Parathyroid adenoma (tissue), 2 donors: ENCODE measurements around the gene SDK2.

Experiments used
- H2AFZ ChIP-seq: fragments of 300-600 bp; sonication (generic); one replicate; pipeline ENCODE4 v1.7.0; 2017; ENCODE audit warnings: antibody characterized with exemption, mild to moderate bottlenecking
- H3K27ac ChIP-seq: fragments of 300-600 bp; sonication (generic); one replicate; pipeline ENCODE4 v1.7.0; 2017
- H3K27me3 ChIP-seq: fragments of 300-600 bp; sonication (generic); one replicate; pipeline ENCODE4 v1.7.0; 2017; ENCODE audit warnings: low read length; ENCODE audit not compliant: control insufficient read depth, insufficient read depth
- H3K36me3 ChIP-seq: fragments of 300-600 bp; sonication (generic); one replicate; pipeline ENCODE4 v1.7.0; 2017; ENCODE audit warnings: low read length; ENCODE audit not compliant: control insufficient read depth, insufficient read depth
- H3K4me1 ChIP-seq: fragments of 300-600 bp; sonication (generic); one replicate; pipeline ENCODE4 v1.7.0; 2017; ENCODE audit warnings: control low read depth
- H3K4me2 ChIP-seq: fragments of 300-600 bp; sonication (generic); one replicate; pipeline ENCODE4 v1.7.0; 2017; ENCODE audit warnings: low read length
- H3K4me3 ChIP-seq: fragments of 300-600 bp; sonication (generic); one replicate; pipeline ENCODE4 v1.7.0; 2017; ENCODE audit warnings: low read depth, low read length
- H3K79me2 ChIP-seq: fragments of 300-600 bp; sonication (generic); one replicate; pipeline ENCODE4 v1.7.0; 2017; ENCODE audit warnings: control low read depth
- H3K9ac ChIP-seq: fragments of 300-600 bp; sonication (generic); one replicate; pipeline ENCODE4 v1.7.0; 2017; ENCODE audit warnings: mild to moderate bottlenecking
- H3K9me3 ChIP-seq: fragments of 300-600 bp; sonication (generic); one replicate; pipeline ENCODE4 v1.7.0; 2017; ENCODE audit warnings: low read length; ENCODE audit not compliant: control insufficient read depth
- TF ChIP-seq, protein P1 (sequence below): fragments of 300-600 bp; sonication (generic); IDR thresholded peaks from one replicate; pipeline ENCODE4 v1.7.0; 2017; ENCODE audit warnings: antibody characterized with exemption, mild to moderate bottlenecking
- donor health status: primary hyperparathyroidism.

The SDK2 gene

DNA sequence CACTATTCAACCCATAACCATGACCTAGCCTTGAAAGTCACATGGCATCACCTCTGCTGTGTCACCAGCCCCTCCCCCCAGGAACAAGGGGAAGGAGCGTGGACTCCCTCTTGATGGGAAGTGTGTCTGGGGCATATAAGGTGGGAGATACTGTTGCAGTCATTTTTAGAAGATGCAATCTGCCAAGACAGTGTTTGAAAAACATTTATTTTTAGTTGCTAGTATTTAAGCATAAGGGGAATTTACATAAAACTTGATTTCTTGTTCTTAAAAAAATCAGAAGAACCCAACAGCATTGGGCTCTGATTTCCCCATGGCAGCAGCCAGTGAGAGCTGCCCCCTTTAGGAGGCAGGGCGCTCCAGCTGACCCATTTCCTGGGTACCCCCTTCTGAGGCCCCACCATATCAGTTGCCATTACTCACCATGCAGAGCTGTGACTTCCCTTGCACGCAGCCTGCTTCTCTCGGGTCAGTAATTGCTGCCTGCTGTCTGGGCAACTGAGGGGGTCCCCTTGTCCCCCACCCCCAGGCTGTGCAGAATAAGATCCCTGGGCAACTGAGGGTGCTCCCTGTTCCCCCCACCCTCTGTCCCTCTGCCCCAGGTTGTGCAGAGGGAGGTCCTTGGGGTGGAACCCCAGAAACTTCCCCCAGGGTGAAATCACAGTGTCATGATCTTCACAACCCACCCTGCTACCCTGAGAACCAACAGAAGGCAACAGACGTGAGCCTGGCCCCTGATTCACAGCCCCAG is 320.7 kb downstream of the SDK2 start:
- Histone ChIP-seq H3K4me1 (peaks cover 2% of the 10 kb centered on the region), H3K27ac (no peak overlapping the region), H3K27me3 (no peaks in the 10 kb centered on the region), H3K79me2 (no peaks in the 10 kb centered on the region), H3K9ac (no peak overlapping the region), H3K36me3 (no peaks in the 10 kb centered on the region), H2AFZ (no peak overlapping the region), H3K9me3 (no peaks in the 10 kb centered on the region), H3K4me3 (no peak overlapping the region), H3K4me2 (no peak overlapping the region)
- TF ChIP-seq, protein P1, sequence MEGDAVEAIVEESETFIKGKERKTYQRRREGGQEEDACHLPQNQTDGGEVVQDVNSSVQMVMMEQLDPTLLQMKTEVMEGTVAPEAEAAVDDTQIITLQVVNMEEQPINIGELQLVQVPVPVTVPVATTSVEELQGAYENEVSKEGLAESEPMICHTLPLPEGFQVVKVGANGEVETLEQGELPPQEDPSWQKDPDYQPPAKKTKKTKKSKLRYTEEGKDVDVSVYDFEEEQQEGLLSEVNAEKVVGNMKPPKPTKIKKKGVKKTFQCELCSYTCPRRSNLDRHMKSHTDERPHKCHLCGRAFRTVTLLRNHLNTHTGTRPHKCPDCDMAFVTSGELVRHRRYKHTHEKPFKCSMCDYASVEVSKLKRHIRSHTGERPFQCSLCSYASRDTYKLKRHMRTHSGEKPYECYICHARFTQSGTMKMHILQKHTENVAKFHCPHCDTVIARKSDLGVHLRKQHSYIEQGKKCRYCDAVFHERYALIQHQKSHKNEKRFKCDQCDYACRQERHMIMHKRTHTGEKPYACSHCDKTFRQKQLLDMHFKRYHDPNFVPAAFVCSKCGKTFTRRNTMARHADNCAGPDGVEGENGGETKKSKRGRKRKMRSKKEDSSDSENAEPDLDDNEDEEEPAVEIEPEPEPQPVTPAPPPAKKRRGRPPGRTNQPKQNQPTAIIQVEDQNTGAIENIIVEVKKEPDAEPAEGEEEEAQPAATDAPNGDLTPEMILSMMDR = no peak

DNA sequence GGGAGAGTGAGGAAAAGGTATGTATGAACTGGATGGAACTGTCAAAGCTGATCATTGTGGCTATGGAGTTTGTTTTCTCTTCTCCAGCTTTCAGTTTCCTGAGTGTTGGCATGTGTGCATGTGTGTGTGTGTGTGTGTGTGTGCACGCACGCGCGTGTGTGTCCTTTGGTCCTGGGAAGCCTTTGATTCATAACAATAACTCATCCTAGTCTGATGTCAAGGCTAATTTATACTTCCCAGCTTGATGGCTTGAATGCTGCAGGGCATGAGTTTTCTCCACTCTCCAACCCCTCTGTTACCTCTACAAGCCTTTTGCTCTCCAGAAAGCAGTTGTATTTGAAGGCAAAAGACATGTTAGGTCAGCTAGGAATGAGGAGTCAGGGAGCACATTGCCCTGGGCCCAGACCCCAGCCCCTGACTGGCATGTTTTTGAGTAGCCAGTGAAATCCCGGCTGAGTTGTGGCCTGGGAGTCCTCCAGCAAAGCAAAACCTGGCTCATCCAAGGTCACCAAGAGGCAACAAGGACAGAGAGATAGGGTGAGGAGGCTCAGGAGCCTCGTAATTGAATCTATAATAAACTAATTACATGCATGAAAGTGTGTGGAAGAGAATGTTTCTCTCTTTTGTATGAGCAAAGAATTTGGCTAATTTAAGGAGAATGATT is 323.5 kb downstream of the SDK2 start:
- Histone ChIP-seq H3K27ac (no peak overlapping the region), H3K9me3 (no peaks in the 10 kb centered on the region), H3K9ac (no peak overlapping the region), H3K4me1 (peaks cover 2% of the 10 kb centered on the region), H3K4me3 (no peak overlapping the region), H3K4me2 (no peak overlapping the region), H2AFZ (no peak overlapping the region), H3K36me3 (no peaks in the 10 kb centered on the region), H3K79me2 (no peaks in the 10 kb centered on the region), H3K27me3 (no peaks in the 10 kb centered on the region)
- TF ChIP-seq, protein P1 = no peak

DNA sequence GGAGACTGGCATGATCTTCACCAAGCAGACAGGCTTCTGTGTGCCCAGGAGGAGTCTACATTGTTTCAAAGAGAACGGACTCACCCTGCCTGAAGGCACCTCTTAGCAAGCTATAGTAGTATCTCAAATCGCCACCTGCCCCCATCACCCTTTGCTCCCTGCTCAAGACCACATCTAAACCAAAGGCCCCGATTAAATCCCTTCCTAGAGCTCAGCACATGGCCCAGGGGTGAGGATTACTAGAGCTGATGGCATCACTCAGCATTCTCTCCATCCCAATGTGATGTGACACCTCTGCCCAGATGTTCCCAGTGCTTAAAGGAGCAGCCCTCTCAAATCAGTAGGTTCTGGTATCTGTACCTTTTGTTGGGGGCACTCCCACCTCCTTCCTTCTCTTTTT is 324.5 kb downstream of the SDK2 start:
- H3K9ac ChIP-seq = no peak overlapping the region
- H3K79me2 ChIP-seq = no peaks in the 10 kb centered on the region
- TF ChIP-seq, protein P1 = no peak
- H3K4me3 ChIP-seq = no peak overlapping the region
- no peak overlapping the region for H3K4me2 ChIP-seq
- H3K27ac ChIP-seq = no peak overlapping the region
- peaks cover 2% of the 10 kb centered on the region for H3K4me1 ChIP-seq
- no peaks in the 10 kb centered on the region for H3K36me3 ChIP-seq
- H2AFZ ChIP-seq = no peak overlapping the region
- no peaks in the 10 kb centered on the region for H3K9me3 ChIP-seq
- H3K27me3 ChIP-seq = no peaks in the 10 kb centered on the region

DNA sequence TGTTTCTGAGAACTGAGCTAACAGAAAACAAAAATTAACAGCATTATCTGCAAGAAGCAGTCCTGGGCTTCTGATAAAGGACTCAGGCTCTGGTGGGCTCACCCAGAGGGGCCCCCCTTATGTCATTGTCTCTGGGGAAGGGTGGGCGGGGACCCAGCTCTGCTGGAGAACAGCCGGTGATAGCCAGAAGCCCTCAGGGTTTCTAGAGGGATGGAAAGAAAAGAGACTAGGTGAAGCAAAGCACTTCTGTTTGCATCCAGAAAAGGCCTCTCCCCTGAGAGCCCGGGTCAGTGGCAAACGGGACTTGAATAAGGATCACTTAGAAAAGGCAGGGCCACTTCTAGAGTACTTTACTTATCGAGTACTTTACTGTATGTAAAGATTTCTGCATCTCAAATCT is 325.4 kb downstream of the SDK2 start:
- Histone ChIP-seq H3K27ac (no peak overlapping the region), H2AFZ (no peak overlapping the region), H3K79me2 (no peaks in the 10 kb centered on the region), H3K4me2 (no peak overlapping the region), H3K4me3 (no peak overlapping the region), H3K9ac (no peak overlapping the region), H3K4me1 (peaks cover 2% of the 10 kb centered on the region), H3K9me3 (no peaks in the 10 kb centered on the region), H3K27me3 (no peaks in the 10 kb centered on the region), H3K36me3 (no peaks in the 10 kb centered on the region)
- TF ChIP-seq, protein P1 = no peak

DNA sequence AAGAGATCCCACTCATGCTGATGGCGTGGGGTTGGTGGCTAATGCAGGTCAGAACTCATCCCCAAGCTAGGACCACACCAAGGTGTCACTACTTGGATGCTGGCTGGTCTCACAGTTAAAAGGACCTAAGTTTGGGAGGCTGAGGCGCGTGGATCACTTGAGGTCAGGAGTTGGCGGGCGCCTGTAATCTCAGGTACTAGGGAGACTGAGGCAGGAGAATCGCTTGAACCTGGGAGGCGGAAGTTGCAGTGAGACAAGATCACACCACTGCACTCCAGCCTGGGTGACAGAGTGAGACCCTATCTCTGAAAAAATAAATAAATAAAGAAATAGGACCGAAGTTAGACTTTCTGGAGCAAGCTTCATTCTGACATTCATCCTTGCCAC is 325.8 kb downstream of the SDK2 start:
- Histone ChIP-seq H3K9ac (no peak overlapping the region), H3K79me2 (no peaks in the 10 kb centered on the region), H3K4me1 (no peaks in the 10 kb centered on the region), H2AFZ (no peak overlapping the region), H3K4me3 (no peak overlapping the region), H3K27me3 (no peaks in the 10 kb centered on the region), H3K9me3 (no peaks in the 10 kb centered on the region), H3K4me2 (no peak overlapping the region), H3K27ac (no peak overlapping the region), H3K36me3 (no peaks in the 10 kb centered on the region)
- TF ChIP-seq, protein P1 = no peak
